Spinal cord (tissue), 10 donors: Measurements from ENCODE around the gene VEGFB. TPM values are rescaled to one million over a fixed set of nuclear protein-coding genes. Genes with fewer than 3 reads are reported as not detected.

Experiments used
- DNase-seq, 6 donors: peaks; one replicate each; pipeline versions ENCODE4 v3.0.0 to v3.0.0-alpha.2; 2013 to 2015; ENCODE audit warnings: low spot score in 6 of 6, low read depth in 4 of 6
- H3K27ac ChIP-seq: one replicate; pipeline ENCODE4 v1.5.1; 2013; ENCODE audit warnings: low read depth, low read length, control low read depth
- H3K27me3 ChIP-seq: one replicate; pipeline ENCODE4 v1.6.1; 2013; ENCODE audit warnings: low read length; ENCODE audit not compliant: control insufficient read depth, insufficient read depth
- H3K36me3 ChIP-seq: one replicate; pipeline ENCODE4 v1.6.1; 2013; ENCODE audit warnings: low read length; ENCODE audit not compliant: control insufficient read depth, insufficient read depth
- H3K4me1 ChIP-seq: one replicate; pipeline ENCODE4 v1.6.1; 2013; ENCODE audit warnings: low read length; ENCODE audit not compliant: control insufficient read depth, insufficient read depth
- H3K4me3 ChIP-seq: one replicate; pipeline ENCODE4 v1.5.1; 2013; ENCODE audit warnings: low read depth, low read length, control low read depth
- H3K9me3 ChIP-seq: one replicate; pipeline ENCODE4 v1.6.1; 2013; ENCODE audit warnings: low read length; ENCODE audit not compliant: control insufficient read depth, insufficient read depth
- WGBS: methylation state at CpG from one replicate; pipeline ENCODE4 v1.1.5; 2013; ENCODE audit warnings: missing lambda C conversion rate; ENCODE audit not compliant: insufficient coverage; 5-methylcytosine and 5-hydroxymethylcytosine counted together
- polyA plus RNA-seq, 2 donors: library from polyadenylated mRNA; unstranded; fragments of 120-200 nt; gene quantifications; one replicate each; pipeline ENCODE4 v1.2.1, GENCODE V29; 2013; ENCODE audit not compliant: insufficient read length in 2 of 2
- total RNA-seq, 2 donors: library from RNA; depleted of rRNA in 1 of 2; stranded (reverse); fragments of 120-200 nt in 1 of 2; fragments of >200 nt in 1 of 2; gene quantifications; one replicate each; pipeline versions ENCODE4 v1.2.3 to v1.2.4, GENCODE V29; 2013 to 2014
- donor health status: healthy.

VEGFB gene
- total and polyA plus RNA-seq, 4 donors = 46.8 to 255 (median 173) TPM

GRCh38 chr11:64230171-64230984, 4.0 kb upstream of the VEGFB start, which contains the start of gene DNAJC4:
Gene DNAJC4, plus strand, starts transcription at chr11:64230548. Its CDS starts 307 bp downstream, at chr11:64230855.
- Histone ChIP-seq H3K4me1 (peaks cover 72% of the 10 kb centered on the region), H3K4me3 (peak within 1 kb of the TSS; percentile 92), H3K27me3 (no peaks in the 10 kb centered on the region), H3K9me3 (no peaks in the 10 kb centered on the region), H3K36me3 (peaks cover 11% of the 10 kb centered on the region), H3K27ac (peak within 1 kb of the TSS; percentile 97)
- DNase-seq = peak; percentile 84 to 99 (median 92)
- WGBS = under 1% methylated on average over 60 of the region's 62 CpGs

GRCh38 chr11:64230985-64231365, 3.4 kb upstream of the VEGFB start:
- Histone ChIP-seq H3K4me1 (peaks cover 73% of the 10 kb centered on the region), H3K36me3 (peaks cover 17% of the 10 kb centered on the region), H3K4me3 (peak overlapping the region; percentile 92), H3K27ac (peak overlapping the region; percentile 97), H3K27me3 (no peaks in the 10 kb centered on the region), H3K9me3 (no peaks in the 10 kb centered on the region)
- WGBS = 3% methylated on average over 4 of the region's 8 CpGs
- peak in 1 of 6 donors; percentile 48 for DNase-seq

- 87% methylated on average over 7 of the region's 7 CpGs for WGBS
- H3K4me1 ChIP-seq = peaks cover 73% of the 10 kb centered on the region
- H3K4me3 ChIP-seq = no peak overlapping the region
- no peaks in the 10 kb centered on the region for H3K27me3 ChIP-seq
- no peak overlapping the region for H3K27ac ChIP-seq
- peaks cover 21% of the 10 kb centered on the region for H3K36me3 ChIP-seq
- no peaks in the 10 kb centered on the region for H3K9me3 ChIP-seq
- no peak for DNase-seq
These were observed 2.8 kb upstream of the VEGFB start for GRCh38 chr11:64231546-64231945.

GRCh38 chr11:64232182-64232966, 2.0 kb upstream of the VEGFB start:
- no peak overlapping the region for H3K27ac ChIP-seq
- no peaks in the 10 kb centered on the region for H3K27me3 ChIP-seq
- peaks cover 64% of the 10 kb centered on the region for H3K4me1 ChIP-seq
- peaks cover 29% of the 10 kb centered on the region for H3K36me3 ChIP-seq
- H3K9me3 ChIP-seq = no peaks in the 10 kb centered on the region
- WGBS = 84% methylated on average over 15 of the region's 15 CpGs
- DNase-seq = no peak
- no peak overlapping the region for H3K4me3 ChIP-seq

- Histone ChIP-seq H3K27ac (no peak overlapping the region), H3K27me3 (no peaks in the 10 kb centered on the region), H3K4me3 (no peak overlapping the region), H3K4me1 (peaks cover 61% of the 10 kb centered on the region), H3K9me3 (no peaks in the 10 kb centered on the region), H3K36me3 (peaks cover 34% of the 10 kb centered on the region)
- WGBS = 74% methylated on average over 6 of the region's 8 CpGs
- peak in 2 of 6 donors; percentile 20 to 84 for DNase-seq
These were observed 1.4 kb upstream of the VEGFB start for GRCh38 chr11:64232967-64233315.

GRCh38 chr11:64234647-64235379, 429 bp downstream of the VEGFB start:
- Histone ChIP-seq H3K9me3 (no peaks in the 10 kb centered on the region), H3K4me3 (peak overlapping the region; percentile 48), H3K36me3 (peaks cover 41% of the 10 kb centered on the region), H3K27ac (peak overlapping the region; percentile 61), H3K4me1 (peaks cover 49% of the 10 kb centered on the region), H3K27me3 (no peaks in the 10 kb centered on the region)
- DNase-seq = peak in 2 of 6 donors; percentile 53 to 64
- WGBS = 1% methylated on average over 80 of the region's 80 CpGs

GRCh38 chr11:64235437-64236161, 1.2 kb downstream of the VEGFB start:
- no peaks in the 10 kb centered on the region for H3K27me3 ChIP-seq
- no peak overlapping the region for H3K27ac ChIP-seq
- H3K4me3 ChIP-seq = peak overlapping the region; percentile 48
- 90% methylated on average over 10 of the region's 12 CpGs for WGBS
- DNase-seq = no peak
- H3K4me1 ChIP-seq = peaks cover 52% of the 10 kb centered on the region
- no peaks in the 10 kb centered on the region for H3K9me3 ChIP-seq
- H3K36me3 ChIP-seq = peaks cover 41% of the 10 kb centered on the region

GRCh38 chr11:64237484-64237951, 3.1 kb downstream of the VEGFB start:
- H3K9me3 ChIP-seq = no peaks in the 10 kb centered on the region
- H3K27ac ChIP-seq = no peak overlapping the region
- H3K36me3 ChIP-seq = peaks cover 41% of the 10 kb centered on the region
- DNase-seq = no peak
- WGBS = 72% methylated on average over 12 of the region's 12 CpGs
- no peaks in the 10 kb centered on the region for H3K27me3 ChIP-seq
- no peak overlapping the region for H3K4me3 ChIP-seq
- H3K4me1 ChIP-seq = peaks cover 47% of the 10 kb centered on the region

- WGBS = 97% methylated on average over 6 of the region's 9 CpGs
- peaks cover 49% of the 10 kb centered on the region for H3K4me1 ChIP-seq
These were observed 3.7 kb downstream of the VEGFB start for GRCh38 chr11:64238076-64238475.

More at GRCh38 chr11:64238076-64238475, 3.7 kb downstream of the VEGFB start:
- H3K27ac ChIP-seq = no peak overlapping the region
- H3K36me3 ChIP-seq = peaks cover 46% of the 10 kb centered on the region
- H3K4me3 ChIP-seq = no peak overlapping the region
- H3K27me3 ChIP-seq = no peaks in the 10 kb centered on the region
- DNase-seq = no peak
- H3K9me3 ChIP-seq = no peaks in the 10 kb centered on the region
